Right ventricle myocardium inferior (tissue), 1 donor: ENCODE results near the gene C17orf113. TPM values are rescaled to one million over a fixed set of nuclear protein-coding genes. Genes with fewer than 3 reads are reported as not detected.

Experiments
- ATAC-seq: fragments of 200-7000 bp; cut with Tn5 transposase; one replicate; pipeline ENCODE4 v1.9.1; 2020; ENCODE audit warnings: mild to moderate bottlenecking, moderate library complexity
- DNase-seq: peaks from one replicate; pipeline ENCODE4 v3.0.0; 2021; ENCODE audit errors: missing footprints
- intact Hi-C: fragments of 100-400 bp; cut with DNase I; formaldehyde crosslinking; loops from one replicate; pipeline ENCODE4 v1.11.0; 2022
- total RNA-seq: library from RNA; stranded (reverse); fragmentation: NEBNext Ultra II Directional; extraction: Animal tissue kit (Norgen Biotek cat#: 25700); gene quantifications from one replicate; pipeline ENCODE4 v1.2.1, GENCODE V29; 2021
- donor health status: DM: no; HTN: yes; CAD: no; lungs with severe emphysema.

C17orf113 gene
- total RNA-seq, 1 donor from 2014 or later: 0.73 TPM

DNA sequence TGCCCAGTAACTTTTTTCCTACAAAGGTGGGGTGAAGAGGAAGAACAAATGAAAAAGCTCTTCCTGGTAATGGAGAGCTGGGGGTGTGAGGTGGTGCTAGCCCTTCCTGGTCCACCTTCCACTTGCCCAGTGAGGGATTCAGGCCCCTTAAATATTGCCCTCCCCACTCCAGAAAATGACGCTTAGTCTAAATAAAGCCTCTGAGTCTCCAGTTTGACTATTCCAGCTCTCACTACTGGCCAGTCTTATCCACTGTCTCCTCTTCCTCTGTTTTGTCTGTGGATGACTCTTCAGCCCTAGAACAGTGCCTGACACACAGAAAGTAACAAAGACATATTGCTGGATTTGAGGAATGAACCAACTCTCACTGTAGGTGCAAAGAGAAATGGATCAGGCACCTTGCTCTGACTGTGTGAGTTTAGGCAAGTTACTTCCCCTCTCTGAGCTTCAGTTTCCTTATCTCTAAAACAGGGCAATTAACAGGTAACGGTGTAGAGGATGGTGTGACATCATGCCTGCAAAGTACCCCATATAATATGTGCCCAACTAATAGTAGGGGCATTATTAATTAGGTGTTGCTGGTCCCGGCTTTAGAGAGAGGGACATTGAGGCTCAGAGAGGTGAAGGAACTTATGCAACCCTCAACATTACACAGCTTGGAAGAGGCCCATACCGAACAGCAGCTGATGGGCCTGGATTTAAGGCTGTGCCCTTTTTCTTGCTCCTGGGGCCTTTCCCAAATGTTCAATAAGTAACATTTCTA is 26.6 kb upstream of the C17orf113 start:
- intact Hi-C loops: no loop called here
- DNase-seq: no peak
- no peak for ATAC-seq

- no peak for DNase-seq
- intact Hi-C loops: no loop called here
- no peak for ATAC-seq
Observed at GRCh38 chr17:42075789-42076188, 25.4 kb upstream of the C17orf113 start.

DNA sequence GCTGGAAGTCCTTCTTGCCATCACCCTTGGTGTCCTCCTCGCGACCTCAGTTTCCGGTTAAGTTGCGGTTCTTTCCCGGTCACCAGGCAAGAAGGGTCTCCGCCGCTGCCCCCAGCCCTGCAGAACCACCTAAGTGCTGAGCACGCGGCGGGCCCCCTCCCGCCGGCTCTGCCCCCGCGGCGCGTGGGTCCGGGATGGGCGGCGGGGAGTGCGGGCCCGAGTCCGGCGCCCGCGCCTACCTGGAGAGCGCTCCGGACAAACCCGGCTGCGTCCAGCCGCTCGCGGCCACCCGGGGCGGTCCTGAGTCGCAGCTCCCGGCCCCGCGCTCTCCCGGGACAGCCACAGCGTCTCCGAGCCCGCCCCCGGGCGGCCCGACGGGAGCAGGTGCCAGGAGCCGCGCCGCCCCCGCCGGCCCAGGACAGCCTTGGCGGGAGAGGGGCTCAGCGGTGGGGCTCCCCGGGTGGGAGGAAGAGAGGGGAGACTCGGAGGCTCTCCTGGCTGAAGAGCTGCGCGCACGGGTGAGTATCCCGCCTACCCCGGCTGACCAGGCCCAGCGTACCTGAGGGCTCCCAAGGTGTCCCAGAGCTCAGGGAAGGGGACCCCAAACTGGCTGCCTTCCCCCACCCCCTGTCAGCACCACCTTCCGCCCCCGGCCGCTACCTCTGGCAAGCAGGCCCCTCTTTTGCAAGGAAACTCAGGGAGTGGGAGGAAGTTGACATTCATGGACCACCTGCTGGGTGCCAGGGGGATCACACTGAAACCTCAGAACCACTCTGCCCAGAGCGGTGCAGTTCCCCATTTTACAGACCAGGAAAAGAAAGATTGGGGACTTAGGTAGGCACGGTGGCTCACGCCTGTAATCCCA is 22.2 kb upstream of the C17orf113 start:
- intact Hi-C loops: no loop called here
- no peak for DNase-seq
- peak; percentile 37 for ATAC-seq

DNA sequence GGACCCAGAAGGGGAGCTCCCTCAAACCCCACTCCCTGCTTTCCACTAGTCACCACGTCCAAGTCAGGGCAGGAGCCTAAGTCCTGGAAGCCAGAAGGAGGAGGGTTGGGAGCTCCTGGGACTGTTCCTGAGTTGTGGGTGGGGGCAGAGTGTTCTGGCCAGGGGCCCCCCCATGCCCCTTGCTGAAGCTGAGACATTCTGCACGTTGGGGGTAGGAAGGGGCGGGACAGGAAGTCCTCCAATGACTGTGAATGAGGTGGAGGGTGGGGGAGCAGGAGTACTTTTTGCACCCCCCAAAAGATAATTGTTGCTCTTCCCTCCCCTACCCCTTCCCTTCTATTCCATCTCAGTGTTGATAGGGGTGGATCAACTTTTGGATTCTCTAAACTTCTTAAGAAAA is 21.4 kb upstream of the C17orf113 start:
- intact Hi-C loops: no loop called here
- ATAC-seq (no peak), DNase-seq (no peak)

- DNase-seq (no peak), ATAC-seq (no peak)
- intact Hi-C loops: no loop called here
Observed at GRCh38 chr17:42068979-42069378, 18.6 kb upstream of the C17orf113 start.

- ATAC-seq (peak; percentile 29), DNase-seq (no peak)
- intact Hi-C loops: no loop called here
Observed at GRCh38 chr17:42067371-42068091, 17.1 kb upstream of the C17orf113 start.

GRCh38 chr17:42065201-42065600 is 14.8 kb upstream of the C17orf113 start:
- no peak for ATAC-seq
- DNase-seq: no peak
- intact Hi-C loops: no loop called here

DNA sequence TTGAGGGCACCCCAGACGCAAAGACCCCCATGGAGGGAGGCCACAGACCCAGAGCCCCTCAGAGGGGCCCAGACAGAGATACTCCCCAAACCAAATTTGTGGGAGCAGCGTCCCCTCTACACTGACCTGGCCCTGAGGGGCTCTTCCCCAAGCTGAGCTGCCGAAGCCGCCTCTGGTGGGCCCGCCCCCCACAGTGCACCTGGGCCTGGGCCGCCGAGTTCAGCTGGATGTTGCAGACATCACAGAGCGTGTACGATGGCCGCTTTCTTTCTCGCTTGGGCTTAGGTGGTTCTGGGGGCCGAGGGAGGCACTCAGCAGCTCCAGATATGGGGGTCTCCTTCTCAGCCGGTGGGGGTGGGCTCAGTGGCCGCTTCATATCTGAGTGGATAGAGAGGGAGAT is 12.3 kb upstream of the C17orf113 start:
- DNase-seq: no peak
- ATAC-seq: no peak
- intact Hi-C loops: loop anchor here (5.0 kb wide), 1 partner anchor 35 kb away; no protein-coding TSS in a partner anchor

- intact Hi-C loops: loop anchor here (5.0 kb wide), 1 partner anchor 35 kb away; no protein-coding TSS in a partner anchor
- ATAC-seq (no peak), DNase-seq (no peak)
Observed at GRCh38 chr17:42061646-42062487, 11.5 kb upstream of the C17orf113 start.

- DNase-seq (no peak), ATAC-seq (no peak)
- intact Hi-C loops: loop anchor here (5.0 kb wide), 1 partner anchor 33 kb away; no protein-coding TSS in a partner anchor
Observed at GRCh38 chr17:42060231-42060630, 9.8 kb upstream of the C17orf113 start.

DNA sequence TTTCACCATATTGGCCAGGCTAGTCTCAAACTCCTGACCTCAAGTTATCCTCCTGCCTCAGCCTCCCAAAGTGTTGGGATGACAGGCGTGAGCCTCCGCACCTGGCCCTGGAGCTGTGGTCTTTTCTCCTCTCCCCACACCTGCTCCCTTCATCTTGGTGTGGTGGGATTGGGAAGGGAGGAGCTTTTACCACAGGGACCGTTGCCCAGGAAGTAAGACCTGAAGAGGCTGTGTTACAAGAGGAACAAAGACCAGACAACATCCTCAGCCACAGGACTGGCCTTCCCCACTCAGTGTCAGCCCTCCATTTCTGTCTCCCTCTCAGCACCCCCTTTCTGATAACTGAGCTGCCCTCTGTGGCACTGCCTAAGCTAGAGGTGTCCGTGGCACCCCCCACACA is 9.4 kb upstream of the C17orf113 start:
- ATAC-seq: no peak
- no peak for DNase-seq
- intact Hi-C loops: loop anchor here (5.0 kb wide), 1 partner anchor 33 kb away; no protein-coding TSS in a partner anchor

DNA sequence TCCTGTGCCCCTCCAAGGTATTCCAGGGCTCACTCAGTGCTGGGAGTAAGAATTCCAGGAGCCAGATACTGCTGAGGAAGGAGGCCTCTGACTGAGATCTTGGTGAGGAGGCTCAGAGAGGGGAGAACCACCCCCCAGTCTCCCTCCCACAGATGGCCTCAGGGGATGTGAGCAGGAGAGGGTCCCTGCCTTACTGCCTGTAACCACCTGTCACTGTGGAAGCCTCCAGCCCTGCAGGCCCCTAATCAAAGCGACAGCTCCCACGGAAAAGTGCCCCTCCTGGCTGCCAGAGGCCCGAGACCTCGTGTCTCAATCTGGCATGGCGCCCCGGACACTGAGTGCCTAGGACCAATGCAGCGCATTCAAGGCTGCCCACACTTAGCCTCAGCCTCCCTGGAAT is 7.7 kb upstream of the C17orf113 start:
- intact Hi-C loops: no loop called here
- DNase-seq (no peak), ATAC-seq (no peak)

DNA sequence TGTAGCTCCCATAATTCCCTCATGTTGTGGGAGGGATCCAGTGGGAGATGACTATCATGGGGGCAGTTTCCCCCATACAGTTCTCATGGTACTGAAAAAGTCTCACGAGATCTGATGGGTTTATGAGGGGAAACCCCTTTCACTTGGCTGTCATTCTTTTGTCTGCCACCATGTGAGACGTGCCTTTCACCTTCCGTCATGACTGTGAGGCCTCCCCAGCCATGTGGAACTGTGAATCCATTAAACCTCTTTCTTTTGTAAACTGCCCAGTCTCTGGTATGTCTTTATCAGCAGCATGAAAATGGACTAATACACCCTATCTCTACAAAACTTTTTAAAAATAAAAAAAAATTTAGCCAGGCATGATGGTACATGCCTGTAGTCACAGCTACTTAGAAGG is 6.2 kb upstream of the C17orf113 start:
- intact Hi-C loops: no loop called here
- no peak for DNase-seq
- no peak for ATAC-seq

DNA sequence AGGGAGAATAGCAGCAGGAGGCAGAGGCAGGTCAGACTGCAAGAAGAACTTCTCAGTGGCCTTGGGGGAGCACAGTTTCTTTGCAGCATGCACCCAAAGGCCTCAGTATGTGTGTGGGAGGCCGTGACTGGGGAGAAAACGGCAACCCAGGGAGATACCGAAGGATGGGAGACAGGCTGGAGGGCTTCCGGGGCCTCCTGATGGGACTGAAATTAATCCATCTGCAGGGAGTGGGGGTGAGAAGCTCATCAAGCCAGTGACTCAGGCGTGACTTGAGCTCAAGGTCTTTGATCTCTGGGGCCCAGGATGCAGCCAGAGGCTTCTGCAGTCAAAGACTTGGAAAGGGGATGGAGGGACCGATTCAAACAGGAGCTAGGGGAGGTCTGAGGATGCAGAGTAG is 5.1 kb upstream of the C17orf113 start:
- DNase-seq: no peak
- intact Hi-C loops: no loop called here
- no peak for ATAC-seq

DNA sequence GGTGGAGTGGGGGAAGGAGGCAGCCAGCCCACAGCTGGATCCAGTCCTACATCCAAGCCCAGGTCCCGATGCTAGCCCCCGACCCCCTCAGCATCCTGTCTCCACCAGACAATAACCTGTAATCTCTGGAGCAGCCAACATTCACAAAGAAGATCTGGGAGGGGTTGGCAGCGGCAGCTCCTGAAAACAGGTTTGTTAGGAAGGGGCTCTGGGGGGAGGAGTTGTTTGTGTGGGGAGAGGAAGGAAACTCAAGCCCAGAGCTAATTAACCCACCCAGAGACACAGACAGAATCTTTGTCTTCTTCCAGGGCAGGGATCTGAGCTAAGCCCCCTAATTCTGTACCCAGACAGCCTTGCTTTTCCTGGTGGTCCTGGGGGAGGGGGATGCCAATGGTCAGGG is 4.6 kb upstream of the C17orf113 start:
- DNase-seq: no peak
- ATAC-seq: no peak
- intact Hi-C loops: no loop called here

DNA sequence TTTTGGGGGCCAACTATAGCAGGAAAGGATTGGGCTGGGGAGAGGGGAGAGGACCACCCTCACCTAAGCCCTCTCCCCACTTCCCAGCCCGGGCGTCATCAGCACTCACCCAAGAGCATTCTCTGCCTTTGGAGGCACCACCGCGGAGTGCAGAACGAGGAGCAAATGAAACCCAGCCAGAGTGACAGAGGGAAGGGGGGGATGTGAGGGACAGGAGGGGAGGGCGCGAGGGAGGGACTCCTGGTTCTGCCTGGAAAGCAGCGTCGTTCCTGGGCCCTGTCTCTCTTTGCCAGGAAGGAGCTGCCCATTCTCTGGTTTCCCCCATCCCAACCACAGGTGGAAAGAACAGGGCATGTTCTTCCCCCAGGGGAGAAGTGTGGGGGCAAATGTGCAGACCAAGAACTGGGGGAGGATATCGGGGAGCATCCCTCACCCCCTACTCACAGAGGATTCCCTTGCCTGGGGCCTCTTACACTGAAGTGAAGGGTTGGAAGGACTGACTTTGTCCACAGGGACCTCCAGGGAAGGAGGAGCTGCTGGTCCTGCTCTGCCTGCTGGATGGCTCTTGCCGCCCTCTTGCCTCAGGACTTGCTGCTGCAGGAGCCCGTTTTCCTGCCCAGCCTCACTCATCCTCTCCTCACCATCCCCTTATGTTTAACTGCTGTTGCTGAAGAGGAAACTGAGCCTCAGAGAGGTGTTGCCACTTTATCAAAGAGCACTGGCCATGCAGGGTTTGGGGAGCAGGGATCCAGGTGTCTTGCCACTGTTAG is 3.5 kb upstream of the C17orf113 start:
- intact Hi-C loops: no loop called here
- DNase-seq (no peak), ATAC-seq (no peak)

- intact Hi-C loops: no loop called here
- no peak for DNase-seq
- ATAC-seq: no peak
Observed at GRCh38 chr17:42052346-42052877, 2.0 kb upstream of the C17orf113 start.

DNA sequence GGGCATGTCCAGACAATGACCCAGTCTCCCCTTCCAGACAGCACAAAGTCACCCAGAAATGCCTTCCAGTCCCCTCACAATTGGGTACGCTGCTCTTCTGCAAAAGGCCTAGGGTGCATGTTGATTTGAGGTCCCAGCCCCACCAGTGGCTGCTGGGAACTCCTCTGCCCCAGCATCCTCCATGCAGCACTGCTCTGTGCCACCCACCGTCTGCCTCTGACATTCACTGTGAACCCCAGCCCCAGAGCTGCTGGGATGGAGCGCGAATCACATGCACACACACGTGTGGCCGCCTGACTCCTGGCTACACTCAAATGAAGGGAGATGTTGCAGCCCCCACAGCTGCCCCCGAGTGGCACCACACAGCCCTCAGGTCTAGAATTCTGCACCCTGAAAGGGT is 1.2 kb upstream of the C17orf113 start:
- ATAC-seq: no peak
- intact Hi-C loops: no loop called here
- DNase-seq: no peak
